Renal pelvis (tissue), 4 donors: ENCODE results near the gene CIB1. TPM values are rescaled to one million over a fixed set of nuclear protein-coding genes. Genes with fewer than 3 reads are reported as not detected.

ENCODE experiments used
- DNase-seq: peaks from one replicate; pipeline ENCODE4 v3.0.0-alpha.2; 2013
- polyA plus RNA-seq, 3 donors: library from polyadenylated mRNA; unstranded; fragments of 120-200 nt; gene quantifications; one replicate each; pipeline ENCODE4 v1.2.1, GENCODE V29; 2013; ENCODE audit not compliant: insufficient read length in 3 of 3

The CIB1 gene
- polyA plus RNA-seq, 3 donors: 55.7 to 63.4 (median 63.0) TPM

DNA sequence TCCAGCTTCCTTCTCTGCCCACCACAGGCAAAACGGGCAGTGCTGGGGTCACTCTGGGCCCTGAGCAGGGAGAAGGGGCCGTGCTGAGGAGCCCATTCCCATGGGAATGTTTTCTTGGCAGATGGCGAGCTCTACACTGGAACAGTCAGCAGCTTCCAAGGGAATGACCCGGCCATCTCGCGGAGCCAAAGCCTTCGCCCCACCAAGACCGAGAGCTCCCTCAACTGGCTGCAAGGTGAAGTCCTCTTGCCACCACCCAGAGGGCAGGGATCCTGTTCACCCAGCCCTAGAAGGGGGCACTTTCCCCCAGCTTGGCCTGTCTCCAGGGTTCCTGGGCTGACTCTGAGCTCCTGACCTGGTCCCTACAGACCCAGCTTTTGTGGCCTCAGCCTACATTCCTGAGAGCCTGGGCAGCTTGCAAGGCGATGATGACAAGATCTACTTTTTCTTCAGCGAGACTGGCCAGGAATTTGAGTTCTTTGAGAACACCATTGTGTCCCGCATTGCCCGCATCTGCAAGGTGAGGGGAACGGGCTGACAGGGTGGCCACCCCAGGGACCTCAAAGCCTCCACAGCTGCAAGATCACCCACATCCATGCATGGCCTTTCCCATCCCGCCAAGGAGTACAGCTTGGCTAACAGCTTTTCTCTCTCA is 12.4 kb downstream of the CIB1 start:
- no peak for DNase-seq

DNA sequence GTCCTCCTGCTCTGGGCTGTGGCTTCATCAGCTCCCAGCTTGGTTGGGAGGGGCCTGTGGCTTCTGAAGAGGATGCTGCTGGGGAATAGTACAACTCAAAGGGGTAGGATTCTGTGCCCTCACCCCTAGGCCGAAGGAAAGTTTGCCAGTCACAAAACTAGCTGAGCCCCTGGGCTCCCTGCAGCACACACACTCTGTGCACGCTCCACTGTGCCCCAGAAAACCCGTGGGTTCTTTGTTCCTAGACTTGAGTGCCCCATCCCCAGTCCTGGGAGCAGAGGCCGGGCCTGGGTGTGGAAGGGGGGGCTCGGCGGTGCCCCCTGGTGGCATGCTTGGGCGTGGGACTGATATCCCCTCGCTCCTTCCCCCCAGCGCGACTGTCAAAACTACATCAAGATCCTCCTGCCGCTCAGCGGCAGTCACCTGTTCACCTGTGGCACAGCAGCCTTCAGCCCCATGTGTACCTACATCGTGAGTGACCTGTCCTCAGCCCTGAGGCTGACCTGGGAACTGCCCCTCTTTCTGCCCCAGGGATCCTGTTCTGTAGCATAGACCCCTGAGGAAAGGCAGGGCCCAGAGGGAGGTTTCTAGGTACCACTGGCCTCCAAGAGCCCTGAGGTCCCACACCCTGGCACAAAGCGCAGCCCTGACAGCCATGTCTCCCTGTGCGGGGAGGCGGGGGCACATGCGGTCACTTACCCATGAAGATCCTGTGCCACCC is 14.2 kb downstream of the CIB1 start:
- no peak for DNase-seq

DNA sequence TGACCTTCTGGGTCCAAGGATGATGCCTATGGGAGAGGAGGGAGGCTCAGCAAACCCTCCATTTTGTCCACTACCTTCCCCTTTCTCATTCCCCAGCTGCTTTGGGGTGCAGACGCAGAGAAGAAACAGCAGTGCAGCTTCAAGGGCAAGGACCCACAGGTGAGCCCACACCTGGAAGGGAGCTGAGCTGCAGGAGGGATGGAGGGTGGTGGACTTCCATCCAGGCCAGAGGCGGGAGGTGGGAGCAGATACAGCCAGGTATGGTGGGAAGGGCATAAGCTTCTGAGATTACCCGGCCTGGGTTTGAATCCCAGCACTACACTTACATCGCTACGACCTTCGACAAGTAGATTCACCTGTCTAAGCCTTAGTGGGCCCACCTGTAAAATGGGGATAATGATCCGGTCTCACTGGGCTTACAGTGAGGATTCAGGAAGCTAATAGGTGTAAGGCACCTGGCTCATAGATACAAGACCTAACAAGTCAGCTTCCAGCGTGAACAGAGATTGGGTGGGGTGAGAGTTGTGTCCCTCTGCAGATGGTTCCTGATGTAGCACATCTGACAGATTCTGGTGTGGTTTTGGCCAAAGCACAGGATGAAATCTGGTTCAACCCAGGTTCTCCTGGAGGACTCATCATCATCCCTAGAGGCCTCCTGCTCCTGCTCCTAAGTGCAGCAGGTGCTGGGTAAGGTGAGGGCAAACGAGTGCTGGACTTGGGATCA is 15.9 kb downstream of the CIB1 start:
- no peak for DNase-seq

DNA sequence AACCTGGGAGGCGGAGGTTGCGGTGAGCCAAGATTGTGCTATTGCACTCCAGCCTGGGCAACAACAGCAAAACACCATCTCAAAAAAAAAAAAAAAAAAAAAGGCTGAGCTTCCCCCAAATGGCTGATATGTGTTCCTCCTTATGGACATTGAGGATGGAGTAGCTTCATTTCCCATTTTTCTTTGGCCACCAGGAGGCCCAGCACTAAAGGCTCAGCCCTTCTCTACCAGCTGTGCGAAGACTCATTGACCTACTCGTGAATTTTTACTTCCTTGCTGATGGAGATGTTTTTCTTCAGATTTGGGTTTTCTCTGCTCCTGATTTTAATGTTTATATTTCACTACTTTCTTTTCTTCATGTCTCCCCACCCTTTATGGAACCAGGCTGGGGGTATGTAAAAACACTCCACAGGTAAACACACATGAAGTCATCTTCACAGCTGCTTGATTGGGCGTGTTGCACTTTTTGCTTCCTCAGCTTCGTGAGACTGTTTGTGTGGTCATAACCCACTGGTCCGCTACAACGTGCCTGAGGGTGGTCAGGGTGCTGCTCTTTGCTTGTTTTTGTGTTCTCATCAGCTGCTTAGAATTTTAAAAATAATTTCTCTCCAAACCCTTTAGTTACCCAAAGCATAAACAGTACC is 19.1 kb downstream of the CIB1 start:
- DNase-seq: no peak

DNA sequence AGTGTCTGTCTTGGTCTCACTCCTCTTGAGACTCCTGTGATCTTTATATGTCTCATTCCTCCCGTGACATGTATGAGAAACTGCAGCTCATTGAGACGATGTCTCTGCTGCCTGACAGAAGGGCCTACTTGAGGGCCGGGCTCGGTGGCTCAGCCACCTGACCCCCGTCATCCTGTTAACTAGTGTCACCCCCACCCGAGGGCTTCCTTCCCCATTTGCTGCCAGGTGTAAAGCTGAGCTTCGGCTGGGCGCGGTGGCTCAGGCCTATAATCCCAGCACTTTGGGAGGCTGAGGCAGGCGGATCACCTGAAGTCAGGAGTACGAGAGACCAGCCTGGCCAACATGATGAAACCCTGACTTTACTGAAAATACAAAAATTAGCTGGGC is 19.9 kb downstream of the CIB1 start:
- no peak for DNase-seq

DNA sequence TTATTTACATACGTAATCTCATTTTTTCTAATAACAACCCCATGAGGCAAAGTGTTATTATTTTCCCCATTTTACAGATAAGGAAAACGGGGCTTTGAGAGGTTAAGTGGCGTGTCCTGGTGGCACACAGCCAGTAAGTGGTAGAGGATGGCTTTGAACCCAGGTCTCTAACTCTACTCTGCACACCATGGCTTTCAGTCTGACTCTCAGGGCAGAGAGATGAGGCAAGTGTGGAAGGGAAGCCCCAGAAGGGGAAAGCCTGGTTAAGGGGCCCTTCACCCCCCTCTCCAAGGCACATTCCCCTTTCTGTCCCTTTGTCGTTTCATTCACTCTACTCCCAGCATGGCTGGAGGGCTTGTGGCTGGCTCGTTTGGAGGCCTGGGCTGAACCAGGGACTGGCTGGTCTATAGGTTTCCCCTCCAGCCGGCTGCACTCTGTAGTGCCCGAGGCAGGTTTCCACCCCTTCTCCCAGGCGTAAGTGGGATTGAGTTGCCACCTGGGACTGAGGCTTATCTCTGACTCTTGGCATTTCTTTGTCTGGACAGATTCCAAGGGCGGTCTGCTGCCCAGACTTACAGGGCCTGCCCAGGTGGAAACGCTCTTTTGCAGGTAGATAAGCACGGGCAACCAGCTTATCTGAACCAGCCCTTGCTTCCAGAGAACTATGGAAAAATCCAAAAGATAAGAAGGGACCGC is 20.5 kb downstream of the CIB1 start:
- no peak for DNase-seq

DNA sequence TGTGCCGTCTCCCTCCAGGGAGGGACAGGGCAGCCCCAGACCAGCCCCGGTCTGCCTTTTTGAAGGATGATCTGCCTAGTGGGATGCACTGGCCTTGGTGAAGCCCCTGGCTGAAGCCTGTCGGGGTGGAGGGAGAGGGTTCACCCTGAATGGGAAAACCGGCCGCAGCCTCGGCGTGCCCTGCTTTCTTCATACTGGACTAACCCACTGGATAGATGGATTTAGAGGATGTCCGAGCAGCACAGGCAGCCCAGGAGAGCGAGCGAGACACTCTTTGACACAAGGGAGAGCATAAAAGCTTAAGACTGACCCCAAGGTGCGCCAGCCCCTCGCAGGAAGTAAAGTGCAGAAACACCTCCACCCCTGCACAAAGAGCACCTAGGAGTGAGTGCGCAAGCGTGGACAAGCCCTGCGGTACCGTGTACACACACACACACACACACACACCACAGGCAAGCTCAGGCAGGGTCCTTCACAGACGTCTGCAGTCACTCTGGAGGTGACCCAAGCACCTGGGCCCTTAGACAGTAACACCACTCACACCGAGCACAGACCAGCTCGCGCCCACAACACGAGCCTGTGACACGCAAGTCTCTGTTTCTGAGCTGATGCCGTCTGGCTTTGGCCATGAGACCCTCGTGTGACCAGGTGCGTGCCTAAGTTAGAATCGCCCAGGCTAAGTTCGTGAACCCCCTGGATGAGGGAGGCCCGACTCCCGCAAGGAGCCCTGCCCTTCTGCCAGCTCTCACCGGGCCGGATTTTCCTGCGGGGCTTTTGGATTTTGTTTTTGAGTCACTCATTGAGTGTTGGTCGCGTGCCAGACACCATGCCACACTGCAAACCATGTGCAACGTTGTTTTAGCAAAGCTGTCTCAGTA is 21.3 kb downstream of the CIB1 start:
- DNase-seq: no peak

DNA sequence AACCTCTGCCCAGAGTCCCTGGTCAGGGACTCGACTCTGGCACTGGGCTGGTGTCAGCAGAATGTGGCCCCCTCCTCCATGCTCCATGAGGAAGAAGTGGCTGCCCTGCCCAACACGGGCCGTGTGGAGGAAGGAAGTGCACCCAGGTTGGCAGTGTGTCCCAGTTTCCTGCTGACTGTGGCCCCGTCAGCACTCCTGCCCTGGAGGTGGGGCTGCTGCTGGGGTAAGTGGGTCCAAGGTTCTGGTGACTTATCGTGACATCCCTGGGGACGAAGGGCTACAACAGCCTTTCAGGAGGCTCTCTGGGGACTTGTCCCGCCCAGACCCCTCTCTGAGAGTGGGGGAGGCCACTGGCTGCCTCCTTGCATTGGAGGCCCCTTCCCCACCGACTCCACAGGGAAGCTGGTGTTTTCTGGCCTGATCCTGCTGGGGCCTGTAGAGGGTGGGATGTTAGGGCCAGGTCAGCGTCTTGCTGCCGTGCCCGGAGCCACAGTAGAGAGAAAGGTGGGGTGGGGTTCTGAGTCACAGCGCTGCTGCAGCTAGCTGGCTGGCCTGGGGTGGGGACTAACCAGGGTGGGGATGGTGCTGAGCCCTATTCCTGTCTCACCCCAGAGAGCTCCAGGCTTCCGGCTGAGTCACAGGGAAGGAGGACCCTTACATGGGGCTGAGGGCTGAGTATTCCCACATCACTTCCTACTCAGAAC is 22.1 kb downstream of the CIB1 start:
- no peak for DNase-seq

DNA sequence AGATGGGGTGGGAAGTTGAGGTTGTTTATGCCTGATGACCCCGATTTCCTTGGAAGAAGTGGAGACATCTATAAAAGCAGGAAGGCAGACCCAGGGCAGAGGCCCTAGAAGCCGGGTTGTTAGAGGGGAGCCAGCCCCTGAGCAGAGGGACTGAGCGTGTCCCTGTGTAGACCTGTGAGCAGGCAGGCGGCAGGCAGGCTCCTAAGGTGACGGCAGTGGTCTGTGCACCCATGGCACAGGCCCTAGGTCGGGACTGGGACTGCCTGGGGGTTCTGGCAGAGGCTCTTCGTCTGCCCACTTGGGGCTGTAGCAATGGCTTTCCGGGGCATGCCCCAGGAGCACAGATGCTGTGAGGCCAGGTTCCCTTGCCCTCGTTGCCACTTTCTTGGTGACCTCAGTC is 22.7 kb downstream of the CIB1 start:
- DNase-seq: no peak

DNA sequence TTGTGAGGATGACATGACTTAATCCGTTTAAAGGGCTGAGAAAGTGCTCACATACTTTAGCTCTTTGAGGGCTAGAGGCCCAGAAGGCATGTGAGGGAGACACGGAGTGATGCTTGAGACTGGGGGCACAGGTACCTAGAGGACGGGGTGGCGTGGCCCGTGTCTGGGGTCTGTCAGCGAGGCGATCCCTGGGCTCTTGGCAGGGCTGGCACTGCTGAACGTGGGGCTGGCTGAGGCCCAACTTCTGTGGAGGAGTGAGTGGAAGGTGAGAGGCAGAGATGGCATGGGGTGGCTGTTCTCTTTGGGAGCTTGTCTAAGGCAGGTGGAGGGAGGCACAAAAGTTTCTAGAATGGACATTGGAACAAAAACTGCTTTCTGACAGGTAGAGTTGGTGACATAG is 23.1 kb downstream of the CIB1 start:
- no peak for DNase-seq

DNA sequence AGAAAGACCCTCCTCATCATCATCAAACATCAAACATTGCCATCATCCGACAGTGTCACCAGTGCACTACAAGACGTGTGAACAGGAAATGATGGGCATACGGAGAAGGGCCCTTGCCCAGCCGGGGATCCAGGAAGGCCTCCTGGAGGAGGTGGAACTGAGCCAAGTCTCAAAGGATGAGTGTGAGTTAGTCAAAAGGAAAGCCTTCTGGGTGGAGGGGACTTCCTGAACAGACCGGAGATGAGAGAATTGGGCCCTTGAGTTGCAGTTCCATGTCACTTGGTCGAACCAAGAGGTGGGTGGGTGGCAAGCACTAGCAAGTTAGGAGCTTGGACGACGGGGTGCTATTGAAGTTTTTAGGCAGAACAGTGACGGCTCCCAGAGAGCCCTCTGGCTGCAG is 24.1 kb downstream of the CIB1 start:
- DNase-seq: no peak

DNA sequence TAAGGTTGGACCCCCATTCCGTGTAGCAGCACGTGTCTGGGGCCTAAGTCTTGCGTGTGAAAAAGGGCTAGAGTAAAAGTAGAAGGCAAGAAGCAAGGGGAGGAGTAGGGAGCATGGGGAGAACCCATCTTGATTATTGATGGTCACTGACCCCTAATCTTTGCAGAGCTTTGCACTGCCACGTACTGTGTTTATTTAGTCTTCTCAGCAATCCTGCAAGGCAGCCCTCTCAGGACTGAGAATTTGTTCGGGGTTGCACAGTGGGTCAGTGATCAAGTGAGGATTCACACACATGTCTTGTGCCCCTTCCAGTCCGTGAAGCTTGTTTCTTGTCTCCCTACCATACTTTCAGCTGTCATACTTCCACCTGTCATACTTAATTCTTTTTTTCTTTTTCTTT is 25.4 kb downstream of the CIB1 start:
- DNase-seq: no peak

DNA sequence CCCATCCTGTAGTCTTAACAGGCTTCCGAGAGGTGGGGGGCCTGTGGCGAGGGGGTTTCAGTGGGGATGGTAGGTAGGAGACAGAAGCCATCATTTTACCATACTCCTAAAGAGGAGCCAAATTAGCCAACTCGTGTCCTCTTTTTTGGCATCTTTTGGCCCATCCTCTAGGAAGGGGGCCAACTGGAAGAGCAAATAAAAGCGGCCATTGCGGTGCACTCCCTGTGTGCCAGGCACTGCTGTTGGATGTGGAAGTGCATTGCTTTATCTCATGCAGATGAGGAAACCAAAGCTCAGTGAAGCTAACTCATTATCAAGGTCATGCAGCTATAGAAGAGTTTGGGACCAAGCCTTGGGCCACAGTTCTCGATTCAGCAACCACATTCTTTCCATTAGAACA is 26.5 kb downstream of the CIB1 start:
- no peak for DNase-seq

DNA sequence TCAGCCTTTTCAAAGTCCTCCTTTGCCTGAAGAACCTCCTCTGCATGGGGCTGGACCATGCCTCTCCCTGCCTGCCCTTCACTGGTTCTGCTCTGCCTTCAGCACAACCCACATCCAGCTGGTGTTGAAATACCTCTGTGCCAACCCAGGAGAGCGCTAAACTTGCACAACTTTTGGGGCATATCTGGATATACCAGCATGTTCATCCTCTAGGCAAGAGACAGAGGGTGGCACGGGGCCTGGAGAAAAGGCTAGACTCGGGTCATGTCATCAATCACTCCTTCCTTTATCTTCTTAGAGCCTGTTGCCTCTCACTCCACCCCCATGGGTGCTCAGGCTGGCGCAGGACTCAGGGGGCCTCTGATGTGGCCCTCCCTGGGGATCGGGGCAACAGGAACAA is 27.9 kb downstream of the CIB1 start:
- DNase-seq: no peak

DNA sequence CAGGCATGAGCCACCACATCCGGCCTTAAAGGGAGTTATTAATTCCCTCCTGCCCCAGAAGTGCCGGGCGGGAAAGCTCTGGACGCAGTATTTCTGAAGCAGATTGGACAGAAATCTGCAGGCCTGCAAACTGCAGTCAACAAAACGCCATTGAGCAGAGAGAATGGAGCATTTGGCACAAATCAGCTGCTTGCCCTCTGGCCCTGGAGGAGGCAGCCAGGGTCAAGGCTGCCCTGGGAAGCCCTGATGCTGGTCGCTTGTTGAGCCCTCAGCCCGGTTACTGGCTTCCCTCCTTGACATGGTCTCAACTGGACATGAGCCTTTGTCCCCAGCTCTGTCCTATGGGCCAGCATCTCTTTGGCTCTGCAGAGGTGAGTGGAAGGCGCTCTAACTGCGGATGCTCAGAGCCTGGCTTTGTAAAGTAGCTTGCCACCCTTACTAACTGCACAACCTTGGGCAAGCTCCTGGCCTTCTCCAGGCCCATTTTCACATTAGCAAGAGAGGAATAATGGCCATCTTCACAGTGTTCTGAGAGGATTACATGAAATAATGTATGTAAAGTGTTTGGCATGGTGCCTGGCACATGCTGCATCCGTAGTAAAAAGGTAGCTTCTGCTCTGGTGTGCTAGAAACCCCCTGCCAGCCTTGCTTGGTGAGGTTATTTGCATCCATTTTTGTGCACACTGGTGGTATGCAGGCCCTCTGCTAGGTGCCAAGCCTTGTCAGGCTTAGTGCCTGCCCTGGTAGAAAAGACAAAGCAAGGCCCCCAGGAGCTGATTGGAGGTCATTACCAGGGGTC is 28.5 kb downstream of the CIB1 start:
- DNase-seq: no peak

DNA sequence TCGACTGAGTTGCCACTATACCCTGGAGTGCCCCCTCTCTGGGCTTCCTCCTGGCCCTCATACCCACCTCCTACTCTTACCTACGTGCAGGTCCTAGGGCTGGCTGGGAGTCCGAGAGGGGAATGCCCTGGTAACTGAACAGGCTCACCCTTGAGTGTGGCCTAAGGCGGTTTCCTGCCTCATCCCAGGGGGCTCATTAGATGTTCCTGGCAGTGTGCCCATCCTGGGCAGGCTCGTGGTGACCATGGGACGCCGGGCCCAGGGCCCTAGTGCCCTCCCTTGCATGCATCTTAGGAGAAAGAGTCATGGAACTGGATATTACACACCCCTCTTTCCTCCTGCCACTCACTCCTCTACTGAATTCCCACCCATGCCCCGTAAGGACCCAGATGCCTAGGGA is 29.8 kb downstream of the CIB1 start:
- DNase-seq: no peak

DNA sequence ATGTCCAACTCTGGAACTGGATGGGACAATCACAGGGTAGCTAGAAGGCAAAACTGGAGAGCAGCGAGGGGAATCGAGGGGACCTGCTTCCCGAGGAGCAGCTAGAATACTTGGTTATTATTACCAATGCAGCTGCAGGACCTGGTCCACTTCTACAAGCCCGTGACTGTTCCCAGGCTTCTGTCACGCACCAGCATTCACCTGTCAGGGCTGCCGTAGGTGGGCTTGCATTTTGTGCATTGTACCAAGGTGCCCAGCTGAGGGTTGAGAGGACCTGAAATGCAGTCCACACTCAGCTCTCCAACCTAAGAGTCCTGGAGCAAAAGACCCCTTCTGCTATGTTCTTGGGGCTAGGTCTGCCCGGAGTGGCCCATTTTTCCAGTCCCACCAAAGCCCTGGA is 30.3 kb downstream of the CIB1 start:
- DNase-seq: no peak

DNA sequence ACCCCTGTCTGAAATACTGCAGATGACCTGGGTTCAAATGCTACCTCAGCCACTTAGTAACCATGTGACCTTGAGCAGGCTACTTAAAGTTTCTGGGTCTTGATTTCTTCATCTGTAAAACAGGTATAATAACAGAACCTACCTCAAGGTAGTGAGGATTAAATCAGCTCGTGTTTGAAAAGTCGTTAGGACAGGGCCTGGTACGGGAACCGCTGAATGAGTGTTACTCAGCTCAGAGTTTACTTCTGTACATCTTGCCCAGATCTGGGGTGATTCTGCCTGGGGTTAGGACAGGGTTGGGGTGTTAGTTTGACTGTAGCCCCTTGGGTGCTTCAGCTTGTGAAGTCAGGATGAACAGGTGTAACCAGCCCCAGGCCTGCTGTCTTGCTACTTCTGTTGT is 30.8 kb downstream of the CIB1 start:
- no peak for DNase-seq

DNA sequence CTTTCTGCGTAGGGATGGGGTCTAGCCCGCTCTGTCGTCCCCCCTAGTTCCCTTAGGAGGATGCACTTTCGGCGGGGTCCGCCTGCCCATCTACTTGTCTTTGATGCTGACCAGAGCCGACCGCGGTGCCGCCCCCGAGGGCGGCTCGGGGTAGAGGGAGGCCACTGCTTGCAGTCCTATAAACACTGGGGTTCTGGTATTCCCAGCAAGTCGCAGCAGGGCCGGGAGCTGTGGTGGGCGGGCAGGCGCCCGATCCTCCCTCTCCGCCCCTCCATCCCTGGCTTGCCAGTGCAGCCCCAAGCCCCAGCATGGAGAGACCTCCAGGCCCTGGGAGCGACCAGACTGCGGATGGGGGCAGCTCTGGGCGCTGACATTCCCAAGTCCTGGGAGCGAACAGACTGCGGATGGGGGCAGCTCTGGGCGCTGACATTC is 31.8 kb downstream of the CIB1 start:
- no peak for DNase-seq
